Neural progenitor cell (in vitro differentiated cells): ENCODE data around the gene RABAC1. TPM values are rescaled to one million over a fixed set of nuclear protein-coding genes. Genes with fewer than 3 reads are reported as not detected.
A peak's percentile ranks its signal among the peaks of the same experiment; 100 is the strongest.

ENCODE experiments used
- DNase-seq: peaks from one replicate; pipeline ENCODE4 v3.0.0-alpha.2; 2016; ENCODE audit warnings: low spot score
- H2AFZ ChIP-seq: fragments of 200-600 bp; sonication (generic); replicated peaks from 2 replicates; pipeline ENCODE4 v1.6.1; 2016; ENCODE audit warnings: antibody characterized with exemption
- H3F3A ChIP-seq: fragments of 200-600 bp; sonication (generic); 2 replicates; pipeline ENCODE4 v1.6.1; 2016; ENCODE audit warnings: antibody characterized with exemption, low read depth
- H3K27ac ChIP-seq: fragments of 200-600 bp; sonication (generic); 2 replicates; pipeline ENCODE4 v1.5.1; 2016; ENCODE audit warnings: mild to moderate bottlenecking
- H3K27me3 ChIP-seq: fragments of 200-600 bp; sonication (generic); 2 replicates; pipeline ENCODE4 v1.6.1; 2016; ENCODE audit warnings: mild to moderate bottlenecking, moderate library complexity
- H3K36me3 ChIP-seq: fragments of 200-600 bp; sonication (generic); 2 replicates; pipeline ENCODE4 v1.5.1; 2016
- H3K4me1 ChIP-seq: fragments of 200-600 bp; sonication (generic); 2 replicates; pipeline ENCODE4 v1.6.1; 2016; ENCODE audit warnings: mixed run types
- H3K4me2 ChIP-seq: fragments of 200-600 bp; sonication (generic); 2 replicates; pipeline ENCODE4 v1.6.1; 2016
- H3K4me3 ChIP-seq: fragments of 200-600 bp; sonication (generic); 2 replicates; pipeline ENCODE4 v1.5.1; 2016
- H3K79me2 ChIP-seq: fragments of 200-600 bp; sonication (generic); 2 replicates; pipeline ENCODE4 v1.6.1; 2016; ENCODE audit warnings: low read depth
- H3K9ac ChIP-seq: fragments of 200-600 bp; sonication (generic); 2 replicates; pipeline ENCODE4 v1.6.1; 2016
- H3K9me3 ChIP-seq: fragments of 200-600 bp; sonication (generic); 2 replicates; pipeline ENCODE4 v1.5.1; 2016; ENCODE audit warnings: low read depth
- H4K20me1 ChIP-seq: fragments of 200-600 bp; sonication (generic); 2 replicates; pipeline ENCODE4 v1.6.1; 2016; ENCODE audit warnings: low read depth
- H3K27ac Mint-ChIP-seq: 3 replicates; pipeline ENCODE4 v1.8.0; 2021; ENCODE audit warnings: mixed read lengths
- H3K27me3 Mint-ChIP-seq: 2 replicates; pipeline ENCODE4 v1.8.0; 2022; ENCODE audit warnings: low read depth, mild to moderate bottlenecking, inconsistent platforms, moderate library complexity, mixed read lengths; ENCODE audit not compliant: insufficient read depth
- H3K36me3 Mint-ChIP-seq: 3 replicates; pipeline ENCODE4 v1.8.0; 2021; ENCODE audit warnings: mixed read lengths
- H3K4me1 Mint-ChIP-seq: 3 replicates; pipeline ENCODE4 v1.8.0; 2021; ENCODE audit warnings: mixed read lengths
- H3K4me3 Mint-ChIP-seq: 3 replicates; pipeline ENCODE4 v1.8.0; 2021; ENCODE audit warnings: mild to moderate bottlenecking, moderate library complexity, mixed read lengths
- H3K9me3 Mint-ChIP-seq: 3 replicates; pipeline ENCODE4 v1.8.0; 2020; ENCODE audit warnings: mixed read lengths
- CTCF ChIP-seq: fragments of 200-600 bp; sonication (generic); IDR thresholded peaks from 2 replicates; pipeline ENCODE4 v1.5.1; 2017; ENCODE audit warnings: antibody characterized with exemption, mild to moderate bottlenecking
- EZH2 ChIP-seq: fragments of 200-600 bp; sonication (generic); IDR thresholded peaks from 2 replicates; pipeline ENCODE4 v1.6.1; 2017; ENCODE audit warnings: antibody characterized with exemption, mild to moderate bottlenecking, moderate library complexity
- EZH2phosphoT487 ChIP-seq: fragments of 200-600 bp; sonication (generic); IDR thresholded peaks from 2 replicates; pipeline ENCODE4 v1.6.1; 2017; ENCODE audit warnings: antibody characterized with exemption
- total RNA-seq: library from RNA; depleted of rRNA; stranded (reverse); fragments of >200 nt; gene quantifications from 2 replicates; pipeline ENCODE4 v1.2.3, GENCODE V29; 2015; ENCODE audit warnings: low replicate concordance

The RABAC1 gene
- total RNA-seq, 1 donor from 2014 or later, result 33.1 TPM

- Histone ChIP-seq H3K36me3 (no peaks in the 10 kb centered on the region), H4K20me1 (no peaks in the 10 kb centered on the region), H3K4me3 (no peak overlapping the region), H3K27me3 (no peaks in the 10 kb centered on the region), H3K4me2 (no peak overlapping the region), H3K79me2 (no peaks in the 10 kb centered on the region), H2AFZ (no peak overlapping the region), H3K27ac (no peak overlapping the region), H3F3A (peaks cover 2% of the 10 kb centered on the region), H3K9me3 (no peaks in the 10 kb centered on the region), H3K4me1 (no peaks in the 10 kb centered on the region), H3K9ac (no peak overlapping the region)
- H3K27ac Mint-ChIP-seq, result no peak overlapping the region
- DNase-seq, result no peak
- H3K4me3 Mint-ChIP-seq, result no peak overlapping the region
- peaks cover 9% of the 10 kb centered on the region for H3K27me3 Mint-ChIP-seq
- peaks cover 2% of the 10 kb centered on the region for H3K36me3 Mint-ChIP-seq
- H3K9me3 Mint-ChIP-seq, result no peaks in the 10 kb centered on the region
- TF ChIP-seq EZH2, result no peak
- no peak for TF ChIP-seq EZH2phosphoT487
- TF ChIP-seq CTCF, result no peak
- H3K4me1 Mint-ChIP-seq, result peaks cover 2% of the 10 kb centered on the region
Measured at GRCh38 chr19:41965106-41965505, 6.0 kb upstream of the RABAC1 start.

DNA sequence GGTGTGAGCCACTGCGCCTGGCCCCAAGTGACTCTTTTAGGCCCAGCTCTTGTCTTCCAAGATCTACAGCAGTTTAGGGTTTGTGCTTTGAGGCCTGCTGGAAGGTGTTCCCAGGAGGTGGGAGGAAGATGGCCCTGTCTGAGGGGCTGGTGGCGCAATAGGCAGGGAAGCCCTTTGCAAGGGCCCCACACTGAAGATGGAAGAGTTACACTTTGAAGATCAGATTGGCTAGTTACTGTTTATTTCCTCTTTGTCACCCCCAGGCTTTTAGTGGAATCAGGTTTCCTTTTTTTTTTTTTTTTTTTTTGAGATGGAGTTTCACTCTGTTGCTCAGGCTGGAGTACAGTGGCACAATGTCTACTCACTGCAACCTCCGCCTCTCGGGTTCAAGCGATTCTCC is 1.9 kb upstream of the RABAC1 start:
- no peak for DNase-seq
- peak overlapping the region; percentile 71 for H3K4me3 Mint-ChIP-seq
- no peaks in the 10 kb centered on the region for H3K79me2 ChIP-seq
- peaks cover 6% of the 10 kb centered on the region for H3K27me3 Mint-ChIP-seq
- no peaks in the 10 kb centered on the region for H3K36me3 Mint-ChIP-seq
- H2AFZ ChIP-seq, result no peak overlapping the region
- H3K27me3 ChIP-seq, result no peaks in the 10 kb centered on the region
- no peak overlapping the region for H3K9ac ChIP-seq
- H3F3A ChIP-seq, result peaks cover 16% of the 10 kb centered on the region
- H3K27ac Mint-ChIP-seq, result peak overlapping the region; percentile 90
- H3K36me3 ChIP-seq, result no peaks in the 10 kb centered on the region
- TF ChIP-seq CTCF (no peak), EZH2 (no peak), EZH2phosphoT487 (no peak)
- H3K4me2 ChIP-seq, result no peak overlapping the region
- H3K27ac ChIP-seq, result no peak overlapping the region
- H3K9me3 ChIP-seq, result no peaks in the 10 kb centered on the region
- no peak overlapping the region for H3K4me3 ChIP-seq
- H3K9me3 Mint-ChIP-seq, result no peaks in the 10 kb centered on the region
- H3K4me1 Mint-ChIP-seq, result peaks cover 13% of the 10 kb centered on the region
- peaks cover 5% of the 10 kb centered on the region for H3K4me1 ChIP-seq
- H4K20me1 ChIP-seq, result peaks cover 10% of the 10 kb centered on the region

GRCh38 chr19:41958367-41959055 is 610 bp downstream of the RABAC1 start:
- H3K9me3 ChIP-seq, result no peaks in the 10 kb centered on the region
- H3K36me3 Mint-ChIP-seq, result no peaks in the 10 kb centered on the region
- peaks cover 6% of the 10 kb centered on the region for H3K27me3 Mint-ChIP-seq
- H3K79me2 ChIP-seq, result no peaks in the 10 kb centered on the region
- H3K4me2 ChIP-seq, result peak overlapping the region; percentile 89
- H3K9ac ChIP-seq, result peak overlapping the region; percentile 44
- H3K4me3 ChIP-seq, result peak overlapping the region; percentile 92
- H3K4me1 Mint-ChIP-seq, result peaks cover 13% of the 10 kb centered on the region
- H3K4me1 ChIP-seq, result peaks cover 5% of the 10 kb centered on the region
- H3F3A ChIP-seq, result peaks cover 16% of the 10 kb centered on the region
- H3K4me3 Mint-ChIP-seq, result peak overlapping the region; percentile 93
- H3K9me3 Mint-ChIP-seq, result no peaks in the 10 kb centered on the region
- peak overlapping the region; percentile 73 for H2AFZ ChIP-seq
- no peaks in the 10 kb centered on the region for H3K27me3 ChIP-seq
- DNase-seq, result peak; percentile 94
- peaks cover 10% of the 10 kb centered on the region for H4K20me1 ChIP-seq
- no peak overlapping the region for H3K27ac ChIP-seq
- TF ChIP-seq EZH2, result no peak
- TF ChIP-seq CTCF, result no peak
- no peak for TF ChIP-seq EZH2phosphoT487
- no peaks in the 10 kb centered on the region for H3K36me3 ChIP-seq
- H3K27ac Mint-ChIP-seq, result no peak overlapping the region
